GM13976 (cell line): ENCODE measurements around the gene CD209.

Source experiments
- DNase-seq: peaks from one replicate; pipeline ENCODE4 v3.0.0; 2012; ENCODE audit warnings: low spot score
- CTCF ChIP-seq: IDR thresholded peaks from 2 replicates; pipeline ENCODE4 v1.5.1; 2012; ENCODE audit warnings: borderline replicate concordance, mild to moderate bottlenecking; ENCODE audit not compliant: insufficient read depth; ENCODE audit errors: extremely low read depth, missing control alignments, control extremely low read depth
- in situ Hi-C: fragments of 300-500 bp; cut with MboI; formaldehyde crosslinking; loops from one replicate; pipeline ENCODE4 v1.12.0; 2022; ENCODE audit warnings: low sequenced_read_pairs, mixed read lengths, inconsistent platforms; ENCODE audit not compliant: unreplicated experiment

Gene CD209

GRCh38 chr19:7722231-7722651 is 25.1 kb downstream of the CD209 start:
- in situ Hi-C loops, result no loop called here
- DNase-seq, result no peak
- TF ChIP-seq CTCF, result no peak

- TF ChIP-seq CTCF, result no peak
- in situ Hi-C loops, result no loop called here
- no peak for DNase-seq
These were observed 27.0 kb downstream of the CD209 start for GRCh38 chr19:7720351-7720750.

GRCh38 chr19:7718668-7719067 is 28.7 kb downstream of the CD209 start:
- in situ Hi-C loops, result no loop called here
- DNase-seq, result no peak

GRCh38 chr19:7716762-7717161 is 30.6 kb downstream of the CD209 start:
- DNase-seq, result no peak
- no peak for TF ChIP-seq CTCF
- in situ Hi-C loops, result no loop called here

More at GRCh38 chr19:7718668-7719067, 28.7 kb downstream of the CD209 start:
- TF ChIP-seq CTCF, result no peak

GRCh38 chr19:7715671-7716070 is 31.7 kb downstream of the CD209 start:
- TF ChIP-seq CTCF, result no peak
- in situ Hi-C loops, result no loop called here

GRCh38 chr19:7710616-7711015 is 36.7 kb downstream of the CD209 start:
- no peak for TF ChIP-seq CTCF
- in situ Hi-C loops, result no loop called here
- DNase-seq, result no peak

More at GRCh38 chr19:7715671-7716070, 31.7 kb downstream of the CD209 start:
- DNase-seq, result no peak
